Activated CD4-positive, CD25-positive, alpha-beta regulatory T cell treated with anti-CD3 and anti-CD28 coated beads, Interleukin-2, amount 50 U/mL, for 24 hours (primary cell): ENCODE data around the gene TMEM52.

Experiments
- ATAC-seq, 2 donors: fragments of 150-1000 bp; cut with Tn5 transposase; one replicate each; pipeline ENCODE4 v1.10.0; 2021; ENCODE audit warnings: mild to moderate bottlenecking in 1 of 2, moderate library complexity in 1 of 2

Gene TMEM52

DNA sequence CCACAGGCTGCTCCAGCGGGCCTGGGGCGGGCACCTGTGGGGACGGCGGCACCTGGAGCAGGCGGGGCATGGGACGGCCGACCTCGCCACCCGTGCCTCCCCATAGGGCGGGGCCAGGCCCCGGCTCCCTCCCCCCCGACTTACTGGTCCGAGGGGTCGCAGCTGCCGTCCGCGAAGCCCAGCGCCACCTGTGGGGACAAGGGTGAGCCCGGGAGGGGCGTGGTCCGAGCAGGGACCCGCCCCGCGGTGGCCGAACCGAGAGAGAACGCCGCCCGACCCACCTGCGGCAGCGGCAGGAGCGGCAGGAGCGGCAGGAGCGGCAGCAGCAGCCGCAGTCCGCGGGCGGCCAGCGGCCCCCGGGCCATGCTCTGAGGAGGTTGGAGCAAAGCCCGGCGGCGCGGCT is at the start of gene TMEM52:
Gene TMEM52 (minus strand): TSS at position 379 of the 403 bp plus-strand sequence. CDS start 14 bp downstream, at position 365.
- ATAC-seq, result peak; percentile 17 to 18

DNA sequence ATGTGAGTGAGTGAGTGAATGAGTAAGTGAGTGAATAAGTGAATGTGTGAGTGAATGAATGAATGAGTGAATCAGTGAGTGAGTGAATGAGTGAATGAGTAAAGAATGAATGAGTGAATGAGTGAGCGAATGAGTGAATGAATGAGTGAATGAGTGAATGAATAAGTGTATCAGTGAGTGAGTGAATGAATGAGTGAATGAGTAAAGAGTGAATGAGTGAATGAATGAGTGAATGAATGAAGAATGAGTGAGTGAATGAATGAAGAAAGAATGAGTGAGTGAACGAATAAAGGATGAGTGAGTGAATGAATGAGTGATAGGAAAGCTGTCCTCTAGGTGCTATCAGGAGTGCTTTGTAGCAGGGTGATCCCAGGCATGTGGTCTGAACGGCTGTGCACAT is 48.8 kb upstream of the TMEM52 start:
- ATAC-seq, result no peak

- ATAC-seq, result no peak
Observed at GRCh38 chr1:1967151-1967550, 48.1 kb upstream of the TMEM52 start.

DNA sequence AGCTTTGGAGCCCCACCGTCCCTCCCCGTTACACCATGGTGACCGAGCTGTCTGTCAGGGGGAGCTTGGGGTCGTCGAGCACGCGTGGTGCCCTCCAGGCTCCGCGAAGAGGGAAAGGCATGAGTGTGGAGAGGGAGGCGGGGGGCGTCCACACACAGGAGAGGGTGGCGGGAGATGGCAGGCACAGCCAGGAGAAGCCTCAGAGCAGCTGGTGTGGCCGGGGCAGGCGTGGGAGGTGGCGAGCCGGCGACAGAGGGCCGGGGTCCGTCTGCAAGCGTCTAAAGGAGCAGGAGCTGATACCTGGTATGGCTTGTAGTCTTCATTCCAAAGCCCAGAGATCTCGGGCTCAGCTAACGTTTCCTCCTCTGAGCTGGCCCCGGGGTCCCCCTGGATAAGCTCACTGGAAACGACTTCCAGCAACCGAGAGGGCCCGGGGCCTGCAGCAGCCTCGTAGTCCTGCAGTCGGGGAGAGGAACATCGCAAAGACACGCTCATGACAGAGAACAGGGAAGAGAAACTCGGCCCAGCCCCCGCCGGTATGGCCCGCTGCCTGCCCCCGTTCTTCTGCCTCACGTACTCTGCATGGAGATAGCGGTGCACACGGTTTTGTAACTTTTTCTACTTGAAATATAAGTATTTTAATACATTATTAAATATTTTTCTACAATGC is 47.1 kb upstream of the TMEM52 start:
- ATAC-seq, result no peak

DNA sequence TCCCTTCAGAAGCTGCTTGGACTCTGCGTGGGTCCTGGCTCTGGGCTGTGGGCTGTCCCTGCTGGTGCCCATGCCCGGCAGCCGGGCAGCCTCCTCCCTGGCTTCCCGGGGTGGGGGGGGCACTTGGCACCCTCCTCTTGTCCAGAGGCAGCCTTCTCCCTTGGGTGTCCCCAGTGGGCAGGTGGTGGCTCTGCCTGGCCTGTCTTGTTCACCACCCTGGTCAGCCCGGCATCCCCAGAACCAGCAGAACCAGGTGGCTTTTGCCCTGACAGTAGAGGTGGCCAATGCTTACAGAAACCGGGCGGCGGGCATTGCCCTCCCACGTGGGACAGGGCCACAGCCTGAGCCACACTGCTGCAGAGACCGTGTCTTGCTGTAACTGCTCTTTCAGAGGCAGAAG is 46.5 kb upstream of the TMEM52 start:
- no peak for ATAC-seq

- ATAC-seq, result no peak
Observed at GRCh38 chr1:1964811-1965210, 45.7 kb upstream of the TMEM52 start.

DNA sequence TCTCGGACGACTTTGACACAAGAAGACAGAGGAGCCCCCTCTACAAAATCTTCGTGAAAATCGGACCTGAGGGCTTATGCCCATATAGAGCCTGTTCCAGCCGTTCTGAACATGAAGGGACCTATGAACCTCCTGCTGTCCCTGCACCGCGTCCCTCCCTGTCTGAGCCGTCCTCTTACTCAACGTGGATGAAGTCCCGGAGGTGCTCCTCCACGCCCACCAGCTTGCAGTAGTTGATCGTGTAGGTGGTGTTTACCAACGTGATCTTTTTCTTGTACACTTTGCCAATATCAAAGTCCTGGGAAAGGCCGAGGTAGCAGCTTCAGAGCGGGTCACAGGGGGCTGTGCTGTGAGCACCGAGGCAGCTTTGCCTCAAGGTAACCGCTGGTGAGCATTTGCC is 44.5 kb upstream of the TMEM52 start:
- ATAC-seq, result no peak

GRCh38 chr1:1962752-1963151 is 43.7 kb upstream of the TMEM52 start:
- ATAC-seq, result no peak

GRCh38 chr1:1960480-1961196 is 41.6 kb upstream of the TMEM52 start:
- no peak for ATAC-seq

DNA sequence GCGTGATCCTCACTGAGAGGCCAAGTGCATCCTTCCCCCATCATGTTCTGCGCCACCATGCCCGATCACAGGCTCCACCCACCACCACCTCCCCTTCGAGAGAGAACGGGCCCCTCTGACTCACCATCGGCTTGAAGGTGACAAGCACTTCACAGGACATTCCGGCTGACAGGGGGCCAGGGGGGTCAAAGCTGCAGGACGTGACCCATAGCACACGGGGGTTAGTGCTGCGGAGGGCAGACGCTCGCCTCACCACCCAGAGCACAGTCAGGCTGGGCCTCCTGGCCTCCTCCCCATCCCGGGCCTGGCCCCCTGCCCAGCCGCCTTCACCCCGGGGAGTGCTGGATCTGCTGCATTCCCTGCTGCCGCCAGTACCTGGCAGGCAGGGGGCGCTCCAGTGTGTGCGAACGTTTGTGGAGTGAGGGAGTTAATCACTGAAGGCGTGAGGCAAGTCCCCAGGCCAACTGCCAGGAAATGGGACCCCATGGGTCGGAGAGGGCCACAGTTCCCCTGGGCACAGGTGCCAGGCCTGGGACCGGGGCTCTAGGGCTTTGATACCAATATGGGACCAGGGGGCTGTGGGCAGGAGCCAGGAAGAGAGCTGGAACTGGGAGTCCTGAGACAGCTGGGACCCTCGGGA is 40.9 kb upstream of the TMEM52 start:
- ATAC-seq, result peak; percentile 80 to 81

DNA sequence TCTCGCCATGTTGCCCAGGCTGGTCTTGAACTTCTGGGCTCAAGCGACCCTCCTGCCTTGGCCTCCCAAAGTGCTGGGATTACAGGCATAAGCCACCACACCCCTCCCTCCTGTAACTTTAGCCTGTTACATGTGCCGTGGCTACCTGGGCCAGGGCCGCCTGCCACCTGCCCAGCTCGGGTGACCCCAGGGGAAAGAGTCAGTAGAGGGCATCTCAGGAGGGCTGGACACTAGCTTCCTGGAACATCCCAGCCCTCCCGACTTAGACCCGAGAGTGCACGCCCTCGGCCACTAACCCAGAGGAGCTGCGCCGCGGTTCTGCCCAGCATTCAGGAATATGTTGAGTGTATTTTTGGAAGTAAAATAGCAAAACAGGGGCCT is 40.4 kb upstream of the TMEM52 start:
- no peak for ATAC-seq

DNA sequence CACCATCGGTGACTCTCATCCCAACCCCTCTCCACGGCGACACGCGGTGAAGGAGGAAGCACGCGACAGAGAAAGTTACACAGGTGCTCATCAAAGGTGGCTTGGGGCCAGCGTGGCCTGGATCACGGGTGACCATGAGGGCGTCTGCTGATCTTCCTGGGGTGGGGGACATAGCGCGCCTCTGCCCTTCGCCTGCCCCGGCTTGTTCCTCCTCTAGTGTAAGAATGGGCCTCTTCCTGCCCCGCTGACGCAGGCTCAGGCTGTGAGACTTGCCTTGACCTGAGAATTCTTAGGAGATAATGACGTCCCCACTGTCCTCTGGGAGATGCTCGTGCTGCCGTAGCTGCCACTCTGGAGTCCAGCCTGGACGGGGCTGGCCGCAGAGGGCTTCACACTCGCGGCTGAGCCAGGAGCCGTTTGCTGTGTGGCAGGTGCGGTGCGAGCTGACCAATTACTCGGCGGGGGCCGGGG is 39.0 kb upstream of the TMEM52 start:
- no peak for ATAC-seq

GRCh38 chr1:1957533-1957961 is 38.5 kb upstream of the TMEM52 start:
- ATAC-seq, result no peak

- no peak for ATAC-seq
Observed at GRCh38 chr1:1956586-1957532, 37.8 kb upstream of the TMEM52 start.

GRCh38 chr1:1956101-1956500 is 37.0 kb upstream of the TMEM52 start:
- ATAC-seq, result no peak

- ATAC-seq, result no peak
Observed at GRCh38 chr1:1955621-1956094, 36.6 kb upstream of the TMEM52 start.

- no peak for ATAC-seq
Observed at GRCh38 chr1:1954831-1955441, 35.9 kb upstream of the TMEM52 start.

GRCh38 chr1:1954015-1954414 is 34.9 kb upstream of the TMEM52 start:
- no peak for ATAC-seq

- no peak for ATAC-seq
Observed at GRCh38 chr1:1950940-1951339, 31.9 kb upstream of the TMEM52 start.

- no peak for ATAC-seq
Observed at GRCh38 chr1:1948783-1949182, 29.7 kb upstream of the TMEM52 start.

DNA sequence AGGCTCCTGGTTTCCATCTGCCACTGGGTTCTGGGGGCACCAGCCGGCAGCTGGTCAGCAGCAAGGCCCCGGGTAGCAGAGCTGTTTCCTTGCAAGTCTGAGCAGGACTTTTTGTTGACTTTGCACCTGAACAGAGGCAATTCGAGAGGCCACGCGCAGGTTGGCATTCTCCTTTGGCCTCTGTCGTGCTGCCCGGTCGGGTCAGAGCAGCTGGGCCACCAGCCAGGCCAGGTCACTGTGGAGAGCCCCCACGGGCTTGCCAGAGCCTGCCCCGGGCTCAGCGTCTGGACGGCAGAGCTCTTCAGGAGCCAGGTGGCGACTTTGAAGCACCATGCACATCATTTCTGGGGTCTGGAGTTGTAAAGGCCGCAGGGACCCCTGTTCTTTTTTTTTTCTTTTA is 28.4 kb upstream of the TMEM52 start:
- ATAC-seq, result no peak

DNA sequence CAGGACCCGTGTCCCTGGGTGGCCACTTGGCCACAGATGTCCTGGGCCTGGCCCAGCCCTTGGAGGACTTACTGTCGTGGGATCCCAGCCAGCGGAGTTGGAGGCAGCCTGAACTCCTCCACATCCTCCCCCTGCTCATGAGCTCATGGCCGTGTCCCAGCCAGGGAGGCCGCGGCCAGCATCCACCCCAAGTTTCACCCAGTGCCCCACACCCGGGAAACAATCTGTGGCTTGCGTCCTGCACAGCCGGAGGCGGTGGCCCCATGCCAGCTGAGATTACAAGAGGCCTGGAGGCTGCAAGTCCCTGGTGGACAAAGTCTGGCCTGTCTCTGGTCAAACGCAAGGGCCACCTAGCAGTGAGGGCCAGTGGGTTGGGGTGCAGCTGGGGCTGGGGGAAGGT is 27.5 kb upstream of the TMEM52 start:
- no peak for ATAC-seq
